Upper lobe of left lung (tissue), 6 donors: ENCODE measurements around the gene NR2F1. TPM values are rescaled to one million over a fixed set of nuclear protein-coding genes. Genes with fewer than 3 reads are reported as not detected.
"Not testable (repeated sequence)": the region's sequence is repeated elsewhere in the genome, so short reads cannot be mapped to it uniquely, and the experiment has no call there.

Source experiments
- ATAC-seq, 2 donors: fragments of 200-7000 bp; cut with Tn5 transposase; one replicate each; pipeline ENCODE4 v1.9.1; 2022; ENCODE audit warnings: mild to moderate bottlenecking in 2 of 2, moderate library complexity in 2 of 2; ENCODE audit not compliant: low FRiP score in 2 of 2
- DNase-seq, 2 donors: peaks; one replicate each; pipeline ENCODE4 v3.0.0-alpha.2; 2019 to 2020
- H3K27ac ChIP-seq, 4 donors: fragments of 200-600 bp; sonication (generic); one replicate each; pipeline ENCODE4 v1.5.1; 2016 to 2019
- H3K27me3 ChIP-seq, 4 donors: fragments of 200-600 bp; sonication (generic); one replicate each; pipeline ENCODE4 v1.5.1; 2017 to 2019
- H3K36me3 ChIP-seq, 4 donors: fragments of 200-600 bp; sonication (generic); one replicate each; pipeline ENCODE4 v1.5.1; 2016 to 2019
- H3K4me1 ChIP-seq, 4 donors: fragments of 200-600 bp; sonication (generic); one replicate each; pipeline ENCODE4 v1.5.1; 2018 to 2019
- H3K4me3 ChIP-seq, 4 donors: fragments of 200-600 bp; sonication (generic); one replicate each; pipeline ENCODE4 v1.5.1; 2017 to 2019; ENCODE audit warnings: mild to moderate bottlenecking in 2 of 4, moderate library complexity in 1 of 4
- H3K9me3 ChIP-seq, 4 donors: fragments of 200-600 bp; sonication (generic); one replicate each; pipeline ENCODE4 v1.5.1; 2018 to 2019
- CTCF ChIP-seq, 6 experiments: fragments of 450-650 bp in 4 of 6; fragments of 200-600 bp in 2 of 6; sonication (generic) in 2 of 6; IDR thresholded peaks; one replicate each; pipeline ENCODE4 v1.5.1; 2016 to 2019; ENCODE audit warnings: antibody characterized with exemption in 6 of 6
- EP300 ChIP-seq, 4 donors: sonication (generic); formaldehyde crosslinking; IDR thresholded peaks; one replicate each; pipeline ENCODE4 v1.5.1; 2017; ENCODE audit warnings: antibody characterized with exemption in 4 of 4, control low read depth in 2 of 4
- POLR2A ChIP-seq, 4 donors: fragments of 450-650 bp; IDR thresholded peaks; one replicate each; pipeline ENCODE4 v1.5.1; 2016 to 2017; ENCODE audit warnings: antibody characterized with exemption in 4 of 4, mild to moderate bottlenecking in 2 of 4
- POLR2AphosphoS5 ChIP-seq, 2 donors: sonication (generic); formaldehyde crosslinking; IDR thresholded peaks; one replicate each; pipeline ENCODE4 v1.5.1; 2017; ENCODE audit warnings: antibody characterized with exemption in 2 of 2
- WGBS, 2 donors: methylation state at CpG; one replicate each; pipeline ENCODE4 v1.1.5; 2017 to 2018; 5-methylcytosine and 5-hydroxymethylcytosine counted together
- total RNA-seq, 6 donors: library from RNA; depleted of rRNA in 4 of 6; stranded (reverse); fragments of >200 nt in 4 of 6; gene quantifications; one replicate each; pipeline versions ENCODE4 v1.1.0 to v1.2.1, GENCODE V29; 2016 to 2021
- donor health status: DM: no; HTN: no; CAD: no; lungs with moderate emphysema.
- donor health status: DM: no; HTN: yes; CAD: no; lungs with severe emphysema.

NR2F1 gene
- total RNA-seq, result 10 to 100 TPM in 5 of 6 donors, 1 to 10 TPM in 1; 8.9 to 70.3 (median 29.4) TPM

- Histone ChIP-seq H3K4me3 (peak within 1 kb of the TSS; percentile 25 to 70 (median 62)), H3K36me3 (no peaks in the 10 kb centered on the region), H3K9me3 (no peaks in the 10 kb centered on the region), H3K4me1 (peaks cover 40 to 73% (median 44%) of the 10 kb centered on the region in 4 donors), H3K27me3 (peaks cover 2 to 68% (median 42%) of the 10 kb centered on the region in 4 donors), H3K27ac (peak within 1 kb of the TSS; percentile 71 to 77 (median 76))
- DNase-seq (peak in 1 of 2 donors; percentile 50), ATAC-seq (peak; percentile 49 to 59)
- WGBS, 2 donors, result 4 to 6% methylated on average over 21 of the region's 21 CpGs
- TF ChIP-seq POLR2A (IDR thresholded peaks at IDR 0.05) (peak in 2 of 4 donors; percentile 23 to 24), CTCF (IDR thresholded peaks at IDR 0.05) (peak; percentile 16 to 96 (median 70)), EP300 (IDR thresholded peaks at IDR 0.05) (no peak), POLR2AphosphoS5 (IDR thresholded peaks at IDR 0.05) (peak in 1 of 2 donors; percentile 16)
Measured at GRCh38 chr5:93582677-93583438, at the start of gene NR2F1. Gene NR2F1, plus strand, starts transcription at chr5:93583222. Its CDS starts 1,802 bp downstream, at chr5:93585024.

GRCh38 chr5:93545872-93546271, 37.1 kb upstream of the NR2F1 start:
- Histone ChIP-seq H3K4me3 (no peak overlapping the region), H3K27ac (no peak overlapping the region), H3K36me3 (no peaks in the 10 kb centered on the region), H3K9me3 (no peaks in the 10 kb centered on the region), H3K27me3 (no peaks in the 10 kb centered on the region), H3K4me1 (no peaks in the 10 kb centered on the region)
- 68% methylated on average over 4 of the region's 4 CpGs for WGBS, 2 donors
- no peak for DNase-seq
- peak in 1 of 2 donors; percentile 21 for ATAC-seq
- TF ChIP-seq CTCF (IDR thresholded peaks at IDR 0.05) (no peak), POLR2A (IDR thresholded peaks at IDR 0.05) (no peak), POLR2AphosphoS5 (IDR thresholded peaks at IDR 0.05) (no peak), EP300 (IDR thresholded peaks at IDR 0.05) (no peak)

GRCh38 chr5:93549594-93549993, 33.4 kb upstream of the NR2F1 start:
- H3K4me1 ChIP-seq, H3K9me3 ChIP-seq, DNase-seq, H3K27ac ChIP-seq, ATAC-seq, H3K36me3 ChIP-seq, H3K4me3 ChIP-seq, H3K27me3 ChIP-seq: not testable (repeated sequence)
- WGBS, 2 donors, result 86 to 100% methylated on average over 3 of the region's 3 CpGs

GRCh38 chr5:93557021-93557604, 25.9 kb upstream of the NR2F1 start:
- DNase-seq, result no peak
- Histone ChIP-seq H3K4me1 (no peaks in the 10 kb centered on the region), H3K27me3 (no peaks in the 10 kb centered on the region), H3K36me3 (no peaks in the 10 kb centered on the region), H3K9me3 (no peaks in the 10 kb centered on the region), H3K4me3 (no peak overlapping the region), H3K27ac (no peak overlapping the region)
- 85 to 95% methylated on average over 2 of the region's 2 CpGs for WGBS, 2 donors
- no peak for ATAC-seq
- no peak for TF ChIP-seq CTCF (IDR thresholded peaks at IDR 0.05)
- TF ChIP-seq POLR2AphosphoS5 (IDR thresholded peaks at IDR 0.05), result no peak
- no peak for TF ChIP-seq POLR2A (IDR thresholded peaks at IDR 0.05)
- TF ChIP-seq EP300 (IDR thresholded peaks at IDR 0.05), result no peak

GRCh38 chr5:93566091-93566490, 16.9 kb upstream of the NR2F1 start:
- Histone ChIP-seq H3K36me3 (no peaks in the 10 kb centered on the region), H3K27me3 (peaks cover 0 to 17% (median 10%) of the 10 kb centered on the region in 4 donors), H3K4me1 (peaks cover 0 to 11% (median 7%) of the 10 kb centered on the region in 4 donors), H3K27ac (no peak overlapping the region), H3K9me3 (no peaks in the 10 kb centered on the region), H3K4me3 (no peak overlapping the region)
- DNase-seq (no peak), ATAC-seq (no peak)
- TF ChIP-seq POLR2A (IDR thresholded peaks at IDR 0.05) (no peak), POLR2AphosphoS5 (IDR thresholded peaks at IDR 0.05) (no peak), CTCF (IDR thresholded peaks at IDR 0.05) (no peak), EP300 (IDR thresholded peaks at IDR 0.05) (no peak)
